HEK293 (cell line): ENCODE measurements around the gene SLF2.

Experiments
- HOXA7 ChIP-seq: sonication (generic); formaldehyde crosslinking; IDR thresholded peaks from 2 replicates; pipeline ENCODE4 v1.8.1; 2022; ENCODE audit warnings: missing genetic modification reagents, borderline replicate concordance
- HOXC10 ChIP-seq: sonication (generic); formaldehyde crosslinking; IDR thresholded peaks from 2 replicates; pipeline ENCODE4 v1.8.1; 2023; ENCODE audit warnings: mild to moderate bottlenecking, missing genetic modification reagents
- KLF1 ChIP-seq: fragments of 450-650 bp; formaldehyde crosslinking; IDR thresholded peaks from 2 replicates; pipeline ENCODE4 v1.5.1; 2016; ENCODE audit warnings: missing biosample characterization, missing genetic modification characterization
- PRDM4 ChIP-seq: fragments of 450-650 bp; formaldehyde crosslinking; IDR thresholded peaks from 2 replicates; pipeline ENCODE4 v1.5.1; 2017; ENCODE audit warnings: missing biosample characterization, missing genetic modification characterization
- ZBTB10 ChIP-seq: fragments of 450-650 bp; formaldehyde crosslinking; IDR thresholded peaks from 2 replicates; pipeline ENCODE4 v1.5.1; 2016; ENCODE audit warnings: missing biosample characterization, missing genetic modification characterization
- ZBTB20 ChIP-seq: fragments of 450-650 bp; formaldehyde crosslinking; IDR thresholded peaks from 2 replicates; pipeline ENCODE4 v1.5.1; 2016; ENCODE audit warnings: missing biosample characterization, missing genetic modification characterization
- ZBTB8A ChIP-seq: fragments of 450-650 bp; formaldehyde crosslinking; IDR thresholded peaks from 2 replicates; pipeline ENCODE4 v1.5.1; 2016; ENCODE audit warnings: missing biosample characterization, missing genetic modification characterization
- ZFHX2 ChIP-seq: fragments of 450-650 bp; formaldehyde crosslinking; conservative IDR thresholded peaks from 2 replicates; pipeline ENCODE4 v1.5.1; 2016; ENCODE audit warnings: missing biosample characterization, missing genetic modification characterization
- ZFP69B ChIP-seq: fragments of 450-650 bp; formaldehyde crosslinking; IDR thresholded peaks from 2 replicates; pipeline ENCODE4 v1.5.1; 2016; ENCODE audit warnings: missing biosample characterization, missing genetic modification characterization
- ZNF132 ChIP-seq: fragments of 450-650 bp; formaldehyde crosslinking; IDR thresholded peaks from 2 replicates; pipeline ENCODE4 v1.5.1; 2017; ENCODE audit warnings: missing biosample characterization, missing genetic modification characterization, borderline replicate concordance
- ZNF18 ChIP-seq: fragments of 450-650 bp; formaldehyde crosslinking; IDR thresholded peaks from 2 replicates; pipeline ENCODE4 v1.5.1; 2016; ENCODE audit warnings: missing biosample characterization, missing genetic modification characterization
- ZNF311 ChIP-seq: fragments of 450-650 bp; formaldehyde crosslinking; IDR thresholded peaks from 2 replicates; pipeline ENCODE4 v1.5.1; 2017; ENCODE audit warnings: missing biosample characterization, missing genetic modification characterization, borderline replicate concordance
- ZNF335 ChIP-seq: fragments of 450-650 bp; formaldehyde crosslinking; conservative IDR thresholded peaks from 2 replicates; pipeline ENCODE4 v1.5.1; 2016; ENCODE audit warnings: missing biosample characterization, missing genetic modification characterization
- ZNF362 ChIP-seq: fragments of 450-650 bp; formaldehyde crosslinking; IDR thresholded peaks from 2 replicates; pipeline ENCODE4 v1.5.1; 2016; ENCODE audit warnings: missing biosample characterization, missing genetic modification characterization
- ZNF391 ChIP-seq: fragments of 450-650 bp; formaldehyde crosslinking; IDR thresholded peaks from 2 replicates; pipeline ENCODE4 v1.5.1; 2016; ENCODE audit warnings: low read depth, missing biosample characterization, missing genetic modification characterization, borderline replicate concordance
- ZNF501 ChIP-seq: fragments of 450-650 bp; formaldehyde crosslinking; IDR thresholded peaks from 2 replicates; pipeline ENCODE4 v1.5.1; 2016; ENCODE audit warnings: missing biosample characterization, missing genetic modification characterization
- ZNF518A ChIP-seq: fragments of 450-650 bp; formaldehyde crosslinking; conservative IDR thresholded peaks from 2 replicates; pipeline ENCODE4 v1.5.1; 2016; ENCODE audit warnings: low read depth, missing biosample characterization, missing genetic modification characterization
- ZNF544 ChIP-seq: fragments of 450-650 bp; formaldehyde crosslinking; IDR thresholded peaks from 2 replicates; pipeline ENCODE4 v1.5.0; 2017; ENCODE audit warnings: missing biosample characterization, missing genetic modification characterization
- ZNF585B ChIP-seq: fragments of 450-650 bp; formaldehyde crosslinking; IDR thresholded peaks from 2 replicates; pipeline ENCODE4 v1.5.1; 2016; ENCODE audit warnings: missing biosample characterization, missing genetic modification characterization
- ZNF600 ChIP-seq: fragments of 450-650 bp; formaldehyde crosslinking; IDR thresholded peaks from 2 replicates; pipeline ENCODE4 v1.5.1; 2016; ENCODE audit warnings: missing biosample characterization, missing genetic modification characterization
- ZNF629 ChIP-seq: fragments of 450-650 bp; formaldehyde crosslinking; IDR thresholded peaks from 2 replicates; pipeline ENCODE4 v1.5.1; 2017; ENCODE audit warnings: missing biosample characterization, missing genetic modification characterization
- ZNF658 ChIP-seq: fragments of 450-650 bp; formaldehyde crosslinking; IDR thresholded peaks from 2 replicates; pipeline ENCODE4; 2016; ENCODE audit warnings: missing biosample characterization, missing genetic modification characterization
- ZNF660 ChIP-seq: fragments of 450-650 bp; IDR thresholded peaks from 2 replicates; pipeline ENCODE4 v1.5.1; 2018; ENCODE audit warnings: missing biosample characterization, mild to moderate bottlenecking, missing genetic modification characterization
- ZNF768 ChIP-seq: fragments of 450-650 bp; formaldehyde crosslinking; IDR thresholded peaks from 2 replicates; pipeline ENCODE4 v1.5.1; 2018; ENCODE audit warnings: missing biosample characterization, mild to moderate bottlenecking, missing genetic modification characterization
- ZNF791 ChIP-seq: fragments of 450-650 bp; formaldehyde crosslinking; IDR thresholded peaks from 2 replicates; pipeline ENCODE4 v1.5.1; 2016; ENCODE audit warnings: missing biosample characterization, missing genetic modification characterization
- ZSCAN30 ChIP-seq: fragments of 450-650 bp; IDR thresholded peaks from 2 replicates; pipeline ENCODE4 v1.5.1; 2018; ENCODE audit warnings: missing biosample characterization, mild to moderate bottlenecking, missing genetic modification characterization, moderate library complexity

SLF2 gene

GRCh38 chr10:100998183-100998990 is 85.6 kb downstream of the SLF2 start (continued):
- TF ChIP-seq ZFP69B = 0 out of 2 replicates have a peak, but pooled peaks have one; percentile 13
- TF ChIP-seq ZNF600 (tag by site-specific recombination) = peak; percentile 99
- no peak for TF ChIP-seq ZBTB10 (tag by site-specific recombination)
- no peak for TF ChIP-seq ZNF518A (tag by site-specific recombination)
- no peak for TF ChIP-seq ZNF658 (tag by site-specific recombination)
- peak; percentile 83 for TF ChIP-seq ZBTB8A
- no peak for TF ChIP-seq ZNF391 (tag by site-specific recombination)
- TF ChIP-seq PRDM4 (tag by site-specific recombination) = no peak
- TF ChIP-seq ZNF585B (tag by site-specific recombination) = no peak
- peak; percentile 30 for TF ChIP-seq ZNF335 (tag by site-specific recombination)
- TF ChIP-seq ZNF768 (tag by site-specific recombination) = no peak
- TF ChIP-seq ZFHX2 = peak; percentile 94
- no peak for TF ChIP-seq ZNF629 (tag by site-specific recombination)
- no peak for TF ChIP-seq ZNF501 (tag by site-specific recombination)
- TF ChIP-seq ZNF132 (tag by site-specific recombination) = no peak
- peak; percentile 79 for TF ChIP-seq ZSCAN30
- TF ChIP-seq ZNF791 (tag by site-specific recombination) = no peak
- no peak for TF ChIP-seq ZNF311 (tag by site-specific recombination)
- no peak for TF ChIP-seq HOXC10 (CRISPR knock-in tag)
- TF ChIP-seq ZNF544 (tag by site-specific recombination) = no peak
- no peak; the same call in 1 of the 2 replicates for TF ChIP-seq ZNF660 (tag by site-specific recombination)
- peak; percentile 57 for TF ChIP-seq KLF1 (tag by site-specific recombination)
- no peak for TF ChIP-seq HOXA7 (CRISPR knock-in tag)
- 0 out of 2 replicates have a peak, but pooled peaks have one; percentile 39 for TF ChIP-seq ZNF18 (tag by site-specific recombination)
- TF ChIP-seq ZNF362 (tag by site-specific recombination) = no peak
- peak; percentile 99 for TF ChIP-seq ZBTB20
